ENCODE results near the gene DDI2.
A peak's percentile ranks its signal among the peaks of the same experiment; 100 is the strongest.
"Not testable (repeated sequence)": the region's sequence is repeated elsewhere in the genome, so short reads cannot be mapped to it uniquely, and the experiment has no call there.

The DDI2 gene

DNA sequence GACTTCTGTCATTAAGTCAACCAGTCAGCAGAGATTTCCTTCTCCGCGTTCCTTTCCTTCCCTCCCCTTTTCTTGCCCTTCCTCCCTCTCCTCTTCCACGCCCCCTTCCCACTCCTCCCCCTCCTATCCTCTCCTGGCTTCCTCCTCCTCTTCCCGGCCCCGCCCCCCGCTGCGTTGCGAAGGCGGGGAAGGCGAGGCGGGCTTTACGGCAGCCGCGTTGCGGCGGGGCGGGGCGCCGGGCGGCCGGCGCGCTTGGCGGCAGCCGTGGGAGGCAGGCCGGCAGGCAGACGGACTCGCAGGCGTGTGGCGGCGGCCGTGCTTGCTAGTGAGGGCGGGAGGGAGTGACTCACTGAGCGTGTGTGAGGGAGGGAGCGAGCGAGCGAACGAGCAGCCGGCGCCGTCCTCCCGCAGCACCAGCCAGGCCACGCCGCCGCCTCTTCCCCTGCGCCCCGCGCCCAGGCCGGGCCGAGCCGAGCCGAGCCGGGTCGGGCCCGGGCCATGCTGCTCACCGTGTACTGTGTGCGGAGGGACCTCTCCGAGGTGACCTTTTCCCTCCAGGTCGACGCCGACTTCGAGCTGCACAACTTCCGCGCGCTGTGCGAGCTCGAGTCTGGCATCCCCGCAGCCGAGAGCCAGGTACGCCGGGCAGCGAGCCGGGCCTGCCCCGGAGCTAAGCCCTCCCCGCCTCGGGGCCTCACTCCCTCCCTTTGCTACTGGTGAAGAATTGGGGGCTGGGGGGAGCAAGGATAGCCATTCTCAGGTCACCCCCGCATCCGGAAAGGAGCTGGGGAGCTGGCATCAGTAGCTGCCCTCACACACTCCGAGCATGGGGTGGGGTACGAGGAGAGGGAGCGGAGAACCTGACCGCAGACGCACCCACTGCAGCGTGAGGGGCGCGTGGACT, at the start of gene DDI2:
TSS of gene DDI2 (plus strand) at position 286 of the 904 bp plus-strand sequence. CDS start at position 499, 213 bp downstream.
- peak; percentile 92 to 93 for DNase-seq (ENCODE audit: low read depth in 2 of 2)

- no peak for DNase-seq (ENCODE audit: low read depth in 2 of 2)
Observed at GRCh38 chr1:15568387-15569073, 48.7 kb upstream of the DDI2 start.

DNA sequence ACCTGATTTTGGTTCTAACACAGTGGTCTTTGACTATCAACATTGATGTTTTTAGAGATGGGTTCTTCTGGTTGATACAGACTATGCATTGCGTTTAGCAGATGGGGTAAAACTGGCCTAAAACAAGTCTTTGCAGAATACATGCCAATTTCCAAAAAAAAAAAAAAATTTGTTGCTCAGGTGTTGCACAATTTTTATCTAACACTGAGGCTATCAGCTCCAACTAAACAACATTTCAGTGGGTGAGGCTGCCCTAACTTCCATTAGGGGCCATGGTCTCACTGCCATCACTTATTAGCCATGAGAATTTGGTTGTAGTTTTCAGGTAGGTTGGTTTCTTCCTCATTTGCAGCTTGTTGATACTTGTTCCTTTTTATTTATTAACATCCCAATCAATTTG, 46.4 kb upstream of the DDI2 start:
- no peak for DNase-seq (ENCODE audit: low read depth in 2 of 2)

DNA sequence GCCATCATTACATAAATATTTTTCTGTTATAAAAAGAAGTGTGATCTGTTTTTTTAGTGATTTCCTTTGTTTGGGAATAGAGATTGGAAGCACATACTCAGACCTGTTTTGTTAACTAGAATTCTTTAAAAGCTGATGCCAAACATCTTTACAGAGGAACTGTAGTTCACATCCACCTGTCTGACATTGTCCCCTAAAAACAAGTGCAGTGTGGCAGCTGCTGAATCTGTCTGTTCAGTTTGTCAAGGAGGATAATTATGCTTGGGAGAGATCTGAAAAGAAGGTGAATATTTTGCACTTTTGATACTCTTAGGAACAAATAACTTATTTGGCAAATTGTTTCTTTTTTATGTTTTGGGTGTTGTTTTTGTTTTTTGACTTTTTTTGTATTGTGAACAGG, 46.0 kb upstream of the DDI2 start:
- DNase-seq (ENCODE audit: low read depth in 2 of 2), result no peak

DNA sequence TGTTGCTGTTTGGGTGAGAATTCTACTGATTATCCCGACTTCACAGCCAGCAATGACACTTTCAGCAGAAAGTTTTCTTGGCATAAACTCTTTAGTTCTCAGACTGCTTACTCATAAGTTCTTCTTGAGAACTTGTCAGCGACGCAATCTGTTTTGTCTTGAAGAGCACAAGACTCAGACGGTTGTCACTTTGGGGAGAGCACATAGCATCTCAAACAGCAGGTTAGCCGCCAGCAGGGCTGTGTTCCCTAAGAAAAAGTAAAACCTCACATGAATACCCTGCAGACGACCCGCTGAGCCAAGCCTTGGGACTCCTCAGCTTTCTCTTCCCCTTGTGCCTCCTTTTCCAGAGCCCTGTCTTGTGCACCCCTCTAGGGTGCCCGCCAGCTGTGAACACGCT, 43.8 kb upstream of the DDI2 start:
- no peak for DNase-seq (ENCODE audit: low read depth in 2 of 2)

DNA sequence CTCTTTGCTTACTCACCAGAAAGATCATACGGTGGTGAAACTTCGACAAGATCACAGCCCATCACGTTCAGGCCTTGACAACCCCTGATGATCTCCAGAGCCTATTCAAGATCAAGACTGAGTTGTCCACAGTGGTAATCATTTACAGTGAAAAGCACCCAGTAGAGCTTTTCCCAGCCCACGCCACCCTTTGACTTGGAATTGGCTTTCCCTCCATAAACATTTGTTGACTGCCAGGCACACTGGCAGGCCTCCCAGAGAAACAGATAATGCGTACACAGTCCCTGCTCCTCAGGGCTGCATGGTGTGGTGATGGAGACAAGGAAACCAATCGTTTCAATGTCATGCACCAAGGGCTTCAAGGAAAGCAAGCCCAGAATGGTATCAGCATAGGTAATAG, 42.5 kb upstream of the DDI2 start:
- DNase-seq (ENCODE audit: low read depth in 2 of 2), result no peak

DNA sequence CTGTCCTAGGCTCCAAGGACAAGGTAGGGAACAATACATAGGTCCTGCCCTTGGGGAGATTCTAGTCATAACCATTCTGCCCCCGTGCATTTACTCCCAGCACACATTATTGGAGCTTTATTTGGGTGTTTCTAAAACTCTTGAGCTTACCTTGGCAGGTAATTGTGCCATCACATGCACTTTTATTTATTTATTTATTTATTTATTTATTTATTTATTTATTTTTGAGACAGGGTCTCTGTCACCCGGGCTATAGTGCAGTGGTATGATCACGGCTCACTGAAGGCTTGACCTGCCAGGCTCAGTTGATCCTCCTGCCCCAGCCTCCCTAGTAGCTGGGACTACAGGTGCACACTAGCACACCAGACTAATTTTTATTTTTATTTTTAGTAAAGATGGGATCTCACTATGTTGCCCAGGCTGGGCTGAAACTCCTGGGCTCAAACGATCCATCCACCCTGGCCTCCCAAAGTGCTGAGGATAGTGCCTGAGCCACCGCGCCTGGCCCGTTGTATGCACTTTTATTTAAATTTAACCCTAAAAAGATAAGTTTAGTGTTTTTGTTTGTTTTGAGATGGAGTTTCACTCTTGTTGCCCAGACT, 41.6 kb upstream of the DDI2 start:
- DNase-seq (ENCODE audit: low read depth in 2 of 2), result no peak

- no peak for DNase-seq (ENCODE audit: low read depth in 2 of 2)
Observed at GRCh38 chr1:15577691-15578090, 39.6 kb upstream of the DDI2 start.

DNA sequence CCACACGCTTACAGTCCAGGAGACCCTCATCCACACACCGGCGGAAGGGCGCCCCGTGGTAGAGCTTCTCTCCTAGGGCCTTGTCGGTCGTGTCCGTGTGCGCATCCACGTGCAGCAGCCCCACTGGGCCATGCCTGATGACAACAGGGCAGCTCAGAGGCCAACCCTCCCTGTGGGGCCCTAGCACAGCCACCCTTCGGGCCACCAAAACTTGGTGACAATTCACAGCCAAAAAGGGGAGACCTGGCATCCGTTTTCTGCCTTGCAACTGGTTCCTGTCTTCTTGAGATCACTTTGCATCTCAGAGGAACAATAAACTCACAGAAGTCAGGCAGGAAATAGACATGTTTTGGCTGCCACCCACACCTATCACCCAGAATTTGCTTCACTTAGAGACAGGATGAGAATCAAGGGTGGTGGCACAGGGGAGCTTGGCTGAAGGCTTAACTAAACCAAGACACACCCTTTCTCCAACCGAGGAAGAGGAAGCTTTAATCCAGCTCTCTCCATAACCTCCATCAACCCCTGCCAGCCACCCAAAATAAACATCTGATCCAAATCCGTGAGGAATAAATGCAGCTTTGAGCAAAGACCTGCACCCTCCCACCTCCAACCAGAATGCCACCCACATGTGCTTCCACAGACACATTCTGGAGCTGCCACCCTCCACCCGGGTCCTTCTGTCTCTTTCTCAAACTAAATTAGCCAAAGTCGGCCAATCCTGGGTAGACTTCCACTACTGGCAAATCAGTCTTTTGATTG, 38.2 kb upstream of the DDI2 start:
- DNase-seq (ENCODE audit: low read depth in 2 of 2), result no peak

- DNase-seq (ENCODE audit: low read depth in 2 of 2), result no peak
Observed at GRCh38 chr1:15579683-15580047, 37.6 kb upstream of the DDI2 start.

DNA sequence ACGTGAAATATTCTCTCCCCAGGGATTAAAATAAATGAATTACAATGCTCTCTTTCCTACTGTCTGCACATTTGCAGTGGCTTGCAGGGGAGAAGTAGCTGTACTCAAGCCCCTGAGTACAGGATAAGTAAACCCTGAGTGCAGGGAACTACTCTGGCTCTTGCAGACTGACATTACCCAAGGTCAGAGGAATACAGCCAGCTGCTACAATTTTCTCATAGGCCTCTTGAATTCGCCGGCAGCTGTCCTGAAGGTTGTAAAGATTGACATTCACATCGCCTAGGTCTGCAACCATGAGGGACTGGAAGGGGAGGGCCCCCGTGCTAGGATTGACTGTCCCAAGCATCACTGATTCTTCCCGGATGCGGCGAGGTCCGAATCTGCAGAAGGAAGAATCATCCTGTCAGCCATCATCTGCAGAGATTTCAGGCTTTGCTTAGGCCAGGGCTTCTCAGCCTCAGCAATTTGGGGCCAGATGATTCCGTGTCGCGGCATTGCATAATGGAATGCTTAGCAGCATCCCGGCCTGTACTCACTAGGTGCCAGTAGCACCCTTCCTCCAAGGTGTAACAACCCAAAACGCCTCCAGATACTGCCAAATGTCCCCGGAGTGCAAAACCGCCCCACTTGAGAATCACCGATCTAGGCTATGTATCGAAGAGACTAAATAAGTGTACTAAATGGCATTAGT, 34.1 kb upstream of the DDI2 start:
- DNase-seq (ENCODE audit: low read depth in 2 of 2), result no peak

- DNase-seq (ENCODE audit: low read depth in 2 of 2), result peak; percentile 27 to 37
Observed at GRCh38 chr1:15584489-15585363, 32.5 kb upstream of the DDI2 start, which contains the start of gene AGMAT. AGMAT (minus strand) TSS chr1:15585051; CDS start chr1:15584967, 84 bp downstream.

GRCh38 chr1:15592285-15592684, 25.0 kb upstream of the DDI2 start:
- no peak for DNase-seq (ENCODE audit: low read depth in 2 of 2)

DNA sequence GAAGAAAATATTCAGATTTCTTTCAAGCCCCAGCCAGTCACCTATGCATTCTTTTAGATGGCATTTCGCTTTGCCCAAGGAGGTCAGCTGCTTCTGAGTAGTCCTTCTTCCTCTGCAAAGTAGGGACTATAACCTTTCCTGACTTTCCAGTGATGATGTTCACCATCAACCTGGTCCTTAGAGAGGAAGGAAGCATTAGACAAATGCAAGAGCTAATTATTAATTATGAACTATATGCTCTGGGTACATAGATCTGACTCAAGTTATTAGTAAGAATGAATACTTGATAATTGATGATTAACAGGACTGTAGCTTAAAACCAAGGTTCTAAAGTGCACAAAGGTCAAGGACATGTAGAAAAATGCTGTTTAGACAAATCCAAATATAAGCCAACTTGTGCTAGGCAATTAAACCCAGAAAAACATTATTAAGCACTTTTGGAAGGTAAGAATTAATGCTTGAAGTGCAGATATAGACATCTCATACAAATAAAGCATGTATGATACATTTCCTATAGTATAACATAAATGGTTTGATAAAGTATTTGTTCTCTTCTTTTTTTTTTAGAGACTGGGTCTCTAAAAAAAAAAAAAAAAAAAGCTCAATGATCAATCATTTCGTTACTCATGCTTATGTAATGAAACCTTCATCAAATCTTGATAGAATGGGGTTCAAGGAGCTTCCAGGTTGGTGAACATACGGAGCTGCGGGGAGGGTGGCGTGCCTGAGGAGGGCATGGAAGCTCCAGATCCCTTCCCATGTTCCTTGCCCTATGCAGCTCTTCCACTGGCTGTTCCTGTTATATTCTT, 21.2 kb upstream of the DDI2 start:
- DNase-seq (ENCODE audit: low read depth in 2 of 2), result no peak

GRCh38 chr1:15598436-15598835, 18.8 kb upstream of the DDI2 start:
- DNase-seq (ENCODE audit: low read depth in 2 of 2), result no peak

GRCh38 chr1:15603050-15603965, 13.9 kb upstream of the DDI2 start:
- DNase-seq (ENCODE audit: low read depth in 2 of 2), result peak; percentile 81 to 84

GRCh38 chr1:15603966-15604282, 13.3 kb upstream of the DDI2 start:
- not testable (repeated sequence) for DNase-seq (ENCODE audit: low read depth in 2 of 2)

DNA sequence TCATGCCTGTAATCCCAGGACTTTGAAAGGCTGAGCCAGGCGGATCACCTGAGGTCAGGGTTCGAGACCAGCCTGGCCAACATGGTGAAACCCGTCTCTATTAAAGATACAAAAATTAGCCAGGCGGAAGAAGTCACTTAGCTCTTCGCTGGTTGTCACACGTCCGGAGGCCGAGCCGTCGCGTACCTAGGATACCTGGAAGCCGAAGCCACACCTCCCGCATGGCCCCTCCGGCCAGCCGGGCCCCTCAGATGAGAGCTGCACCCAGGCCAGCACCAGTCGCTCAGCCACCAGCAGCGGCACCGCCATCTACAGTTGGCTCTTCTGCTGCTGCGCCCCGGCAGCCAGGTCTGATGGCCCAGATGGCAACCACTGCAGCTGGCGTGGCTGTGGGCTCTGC, 12.9 kb upstream of the DDI2 start:
- not testable (repeated sequence) for DNase-seq (ENCODE audit: low read depth in 2 of 2)
